OCI-LY3 (cell line): ENCODE measurements around the gene GFPT2.

Experiments used
- H2AFZ ChIP-seq: fragments of 200-600, 300-600 bp; shearing (Covaris generic); 2 replicates; pipeline ENCODE4 v1.6.0; 2014; ENCODE audit warnings: antibody characterized with exemption, low read depth, low read length
- H3K27ac ChIP-seq: fragments of 200-600, 300-600 bp; sonication (generic); 2 replicates; pipeline ENCODE4 v1.5.1; 2014; ENCODE audit warnings: mild to moderate bottlenecking, low read length, moderate library complexity, mixed read lengths
- H3K27me3 ChIP-seq: fragments of 200-600, 300-600 bp; sonication (generic); 2 replicates; pipeline ENCODE4 v1.6.1; 2014; ENCODE audit warnings: low read depth, low read length, mixed read lengths
- H3K36me3 ChIP-seq: fragments of 200-600, 300-600 bp; sonication (generic); replicated peaks from 2 replicates; pipeline ENCODE3; 2014; ENCODE audit warnings: low read depth, low read length, mixed read lengths
- H3K4me1 ChIP-seq: fragments of 300-600, 200-600 bp; sonication (generic); 2 replicates; pipeline ENCODE4 v1.6.1; 2014; ENCODE audit warnings: low read length, mixed read lengths
- H3K4me2 ChIP-seq: fragments of 200-600, 300-600 bp; sonication (generic); 2 replicates; pipeline ENCODE4 v1.6.1; 2014; ENCODE audit warnings: low read length, mixed read lengths
- H3K4me3 ChIP-seq: fragments of 300-600, 200-600 bp; sonication (generic); 2 replicates; pipeline ENCODE4 v1.5.1; 2014; ENCODE audit warnings: antibody characterized with exemption, mild to moderate bottlenecking, low read length, moderate library complexity
- H3K79me2 ChIP-seq: fragments of 300-600, 200-600 bp; shearing (Covaris generic); 2 replicates; pipeline ENCODE4 v1.6.1; 2014; ENCODE audit warnings: mild to moderate bottlenecking, low read length, mixed read lengths
- H3K9ac ChIP-seq: fragments of 300-600, 200-600 bp; shearing (Covaris generic); 2 replicates; pipeline ENCODE4 v1.6.0; 2014; ENCODE audit warnings: mild to moderate bottlenecking, low read length, moderate library complexity
- H3K9me3 ChIP-seq: fragments of 200-600, 300-600 bp; shearing (Covaris generic); 2 replicates; pipeline ENCODE4 v1.6.1; 2014; ENCODE audit warnings: low read length, mixed read lengths; ENCODE audit not compliant: insufficient read depth
- H4K20me1 ChIP-seq: fragments of 200-600, 300-600 bp; sonication (generic); 2 replicates; pipeline ENCODE4 v1.6.1; 2016; ENCODE audit warnings: low read length, mixed read lengths; ENCODE audit not compliant: insufficient read depth
- CTCF ChIP-seq: fragments of 200-600, 300-600 bp; sonication (generic); IDR thresholded peaks from 2 replicates; pipeline ENCODE4 v1.5.1; 2014; ENCODE audit warnings: antibody characterized with exemption, low read length, low read depth
- EZH2phosphoT487 ChIP-seq: fragments of 200-600 bp; shearing (Covaris generic); IDR thresholded peaks from 2 replicates; pipeline ENCODE4 v1.6.1; 2018; ENCODE audit warnings: antibody characterized with exemption, mixed run types, low read depth

Gene GFPT2

GRCh38 chr5:180318456-180319089, 34.6 kb downstream of the GFPT2 start:
- H3K4me3 ChIP-seq = no peak overlapping the region
- H3K36me3 ChIP-seq = no peaks in the 10 kb centered on the region
- no peak overlapping the region for H2AFZ ChIP-seq
- H3K79me2 ChIP-seq = no peaks in the 10 kb centered on the region
- H3K4me1 ChIP-seq = no peaks in the 10 kb centered on the region
- H3K4me2 ChIP-seq = no peak overlapping the region
- H3K27me3 ChIP-seq = no peaks in the 10 kb centered on the region
- no peaks in the 10 kb centered on the region for H3K9me3 ChIP-seq
- H3K27ac ChIP-seq = no peak overlapping the region
- no peak for TF ChIP-seq EZH2phosphoT487
- no peaks in the 10 kb centered on the region for H4K20me1 ChIP-seq
- no peak overlapping the region for H3K9ac ChIP-seq

- Histone ChIP-seq H3K4me1 (no peaks in the 10 kb centered on the region), H2AFZ (no peak overlapping the region), H3K4me3 (no peak overlapping the region), H3K4me2 (no peak overlapping the region), H3K9me3 (no peaks in the 10 kb centered on the region), H3K27ac (no peak overlapping the region), H3K79me2 (no peaks in the 10 kb centered on the region), H4K20me1 (no peaks in the 10 kb centered on the region), H3K9ac (no peak overlapping the region), H3K27me3 (no peaks in the 10 kb centered on the region), H3K36me3 (no peaks in the 10 kb centered on the region)
- TF ChIP-seq CTCF (no peak), EZH2phosphoT487 (no peak)
These were observed 36.5 kb downstream of the GFPT2 start for GRCh38 chr5:180316586-180316985.

GRCh38 chr5:180315762-180316212, 37.3 kb downstream of the GFPT2 start:
- Histone ChIP-seq H2AFZ (no peak overlapping the region), H3K4me1 (no peaks in the 10 kb centered on the region), H3K9me3 (no peaks in the 10 kb centered on the region), H3K4me3 (no peak overlapping the region), H3K9ac (no peak overlapping the region), H3K27ac (no peak overlapping the region), H4K20me1 (no peaks in the 10 kb centered on the region), H3K27me3 (no peaks in the 10 kb centered on the region), H3K4me2 (no peak overlapping the region), H3K79me2 (no peaks in the 10 kb centered on the region), H3K36me3 (no peaks in the 10 kb centered on the region)
- TF ChIP-seq EZH2phosphoT487 (no peak), CTCF (peak; percentile 88)

GRCh38 chr5:180313677-180314505, 39.2 kb downstream of the GFPT2 start:
- Histone ChIP-seq H3K27ac (no peak overlapping the region), H2AFZ (no peak overlapping the region), H4K20me1 (no peaks in the 10 kb centered on the region), H3K9me3 (no peaks in the 10 kb centered on the region), H3K36me3 (no peaks in the 10 kb centered on the region), H3K27me3 (no peaks in the 10 kb centered on the region), H3K4me1 (no peaks in the 10 kb centered on the region), H3K9ac (no peak overlapping the region), H3K4me3 (no peak overlapping the region), H3K79me2 (no peaks in the 10 kb centered on the region), H3K4me2 (no peak overlapping the region)
- TF ChIP-seq EZH2phosphoT487 = no peak
- TF ChIP-seq CTCF = no peak
